HG03103 (cell line): ENCODE results near the gene RAB25.

Source experiments
- ATAC-seq: cut with Tn5 transposase; IDR thresholded peaks from one replicate; pipeline ENCODE4 v1.9.1; 2021; ENCODE audit warnings: low read depth; ENCODE audit not compliant: unreplicated experiment

The RAB25 gene

GRCh38 chr1:156078728-156079127 is 17.8 kb downstream of the RAB25 start:
- no peak for ATAC-seq

DNA sequence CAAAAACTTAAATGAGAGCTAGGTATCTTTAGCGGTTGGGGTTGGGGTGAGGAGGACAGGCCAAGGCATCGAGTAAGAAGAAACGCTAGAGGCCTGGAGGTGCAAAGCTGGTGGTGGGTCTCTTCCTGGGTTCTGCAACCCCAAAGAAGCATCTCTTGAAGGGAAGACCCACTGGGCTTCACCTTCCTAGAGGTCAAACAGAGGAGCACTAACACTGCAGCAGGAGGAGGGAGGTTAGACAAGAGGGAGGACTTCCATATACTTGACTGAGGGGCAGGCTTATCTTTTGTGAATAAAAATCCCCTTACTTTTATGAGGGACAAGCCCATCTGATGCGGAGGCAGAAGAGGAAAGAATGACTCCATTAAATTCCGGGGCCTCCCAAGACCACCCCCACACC is 18.8 kb downstream of the RAB25 start:
- no peak for ATAC-seq

GRCh38 chr1:156080241-156080862 is 19.4 kb downstream of the RAB25 start:
- no peak for ATAC-seq

DNA sequence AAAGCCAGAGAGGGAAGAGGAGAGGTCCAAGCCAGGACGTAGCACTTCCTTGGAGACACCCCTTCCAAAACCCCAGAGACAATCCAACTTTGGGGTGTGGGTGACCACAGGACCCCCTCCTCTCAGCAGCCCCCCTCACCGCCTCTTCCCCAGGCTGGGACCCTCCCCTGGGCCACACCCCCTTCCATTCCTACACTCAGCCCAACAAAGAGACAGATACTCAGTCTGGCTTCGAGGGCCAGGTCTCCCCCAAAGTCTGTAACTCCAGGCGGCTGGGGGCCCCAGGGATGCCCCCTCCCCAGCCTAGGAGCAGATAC is 19.9 kb downstream of the RAB25 start:
- ATAC-seq: no peak

DNA sequence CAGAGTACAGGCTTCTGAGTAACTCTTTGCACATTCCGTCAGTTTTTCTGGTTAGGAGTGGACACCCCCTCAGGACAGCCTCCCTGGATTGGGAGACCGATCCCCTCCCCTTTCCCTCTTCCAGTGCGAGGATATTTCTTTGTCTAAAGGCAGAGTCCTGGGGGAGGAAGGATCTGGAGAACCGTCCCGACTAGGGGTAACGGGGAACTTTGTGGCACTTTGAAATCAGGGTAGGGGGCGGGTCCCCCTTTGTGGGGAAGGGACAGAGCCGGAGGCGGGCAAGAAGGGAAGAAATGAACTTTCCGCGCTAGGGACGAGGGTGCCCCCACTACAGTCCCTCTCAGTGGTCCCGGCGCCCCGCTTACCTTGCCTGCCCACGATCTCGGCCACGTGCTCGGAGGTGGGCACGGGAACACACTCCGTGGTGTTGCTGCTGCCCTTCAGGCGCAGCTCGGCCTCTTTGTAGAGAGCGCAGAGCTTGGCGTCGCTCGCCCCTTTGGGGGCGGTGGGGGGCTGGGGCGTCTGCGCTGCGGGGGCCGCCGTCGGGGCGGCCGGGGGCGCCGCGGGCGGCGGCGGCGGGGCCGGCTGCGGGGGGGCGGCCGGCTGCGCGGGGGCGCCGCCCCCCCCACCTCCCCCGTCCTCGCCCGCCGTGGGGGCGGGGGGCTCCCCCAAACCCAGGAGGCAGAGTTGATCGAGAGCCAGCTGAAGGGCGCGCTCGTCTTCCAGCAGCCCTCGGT is 20.4 kb downstream of the RAB25 start:
- no peak for ATAC-seq

GRCh38 chr1:156081917-156082308 is 21.0 kb downstream of the RAB25 start:
- ATAC-seq: no peak

- ATAC-seq: no peak
Observed at GRCh38 chr1:156082309-156083091, 21.5 kb downstream of the RAB25 start, which contains the start of gene MEX3A. Gene MEX3A (minus strand): TSS chr1:156082465. CDS start chr1:156081998, 467 bp downstream.

GRCh38 chr1:156083800-156084790 is 23.1 kb downstream of the RAB25 start:
- ATAC-seq: no peak

GRCh38 chr1:156086256-156086662 is 25.3 kb downstream of the RAB25 start:
- ATAC-seq: no peak

GRCh38 chr1:156089704-156090103 is 28.7 kb downstream of the RAB25 start:
- no peak for ATAC-seq

DNA sequence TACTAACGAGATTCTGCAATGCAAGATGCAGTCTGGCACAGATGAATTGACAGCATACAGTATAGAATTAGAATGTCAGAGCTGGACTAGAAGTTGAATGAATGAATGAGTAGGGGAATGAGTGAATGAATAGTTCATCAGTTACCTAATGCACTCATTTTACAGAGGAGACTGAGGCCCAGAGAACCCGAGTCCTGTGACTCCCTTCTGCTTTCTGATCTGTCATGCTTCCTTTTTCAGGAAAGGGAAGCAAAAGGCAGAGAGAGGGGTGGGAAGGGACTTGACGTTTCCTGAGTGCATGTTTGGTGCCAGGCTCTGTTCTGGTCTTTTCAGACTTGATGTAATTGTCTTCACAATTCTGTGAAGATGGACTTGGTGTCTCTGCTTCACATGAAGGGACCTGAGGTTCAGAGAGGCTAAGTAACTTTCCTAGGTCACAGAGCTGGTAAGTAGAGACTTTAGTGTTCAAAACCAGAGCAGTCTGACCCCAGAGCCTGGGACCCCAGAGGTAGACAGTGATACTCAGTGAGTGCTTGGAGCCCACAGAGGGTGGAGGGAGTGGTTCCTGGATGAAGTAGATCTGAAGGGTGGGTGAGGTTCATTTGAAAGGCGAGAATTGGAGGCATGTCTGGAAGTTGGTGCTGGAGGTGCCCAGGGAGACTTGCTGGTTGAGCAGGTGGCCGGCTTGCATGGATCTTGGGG is 29.3 kb downstream of the RAB25 start:
- ATAC-seq: no peak

DNA sequence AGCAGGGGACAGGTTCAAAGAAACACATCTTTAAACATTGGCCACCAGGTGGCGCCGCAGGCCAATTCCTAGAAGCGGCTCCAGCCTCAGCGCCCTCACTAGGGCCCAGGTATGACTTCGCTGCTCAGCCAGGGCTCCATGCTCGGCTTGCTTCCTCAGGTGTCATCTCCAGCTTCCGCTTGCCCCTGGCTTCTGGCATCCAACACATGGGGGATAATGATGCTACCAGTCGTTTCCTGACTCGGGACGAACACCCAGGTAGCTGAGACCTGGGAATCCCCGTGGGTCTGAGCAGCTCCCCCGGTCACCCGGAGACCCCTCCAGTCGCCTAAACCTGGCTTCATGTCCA is 29.9 kb downstream of the RAB25 start:
- no peak for ATAC-seq

DNA sequence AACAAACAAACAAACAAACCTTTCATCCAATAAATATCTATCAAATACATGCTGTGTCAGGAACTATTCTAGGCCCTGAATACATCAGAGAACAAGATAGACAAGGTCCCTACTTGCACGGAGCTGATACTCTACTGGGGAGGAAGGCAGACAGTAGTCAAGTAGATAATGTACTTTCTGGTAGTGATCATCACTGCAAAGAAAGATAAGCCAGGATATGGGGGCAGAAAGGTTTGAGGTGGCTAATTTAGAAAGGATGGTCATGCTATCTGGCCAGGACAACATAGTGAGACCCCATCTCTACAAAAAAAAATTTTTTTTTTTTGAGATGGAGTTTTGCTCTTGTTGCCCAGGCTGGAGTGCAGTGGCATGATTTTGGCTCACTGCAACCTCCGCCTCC is 30.6 kb downstream of the RAB25 start:
- ATAC-seq: no peak

GRCh38 chr1:156095906-156096508 is 35.0 kb downstream of the RAB25 start:
- no peak for ATAC-seq

DNA sequence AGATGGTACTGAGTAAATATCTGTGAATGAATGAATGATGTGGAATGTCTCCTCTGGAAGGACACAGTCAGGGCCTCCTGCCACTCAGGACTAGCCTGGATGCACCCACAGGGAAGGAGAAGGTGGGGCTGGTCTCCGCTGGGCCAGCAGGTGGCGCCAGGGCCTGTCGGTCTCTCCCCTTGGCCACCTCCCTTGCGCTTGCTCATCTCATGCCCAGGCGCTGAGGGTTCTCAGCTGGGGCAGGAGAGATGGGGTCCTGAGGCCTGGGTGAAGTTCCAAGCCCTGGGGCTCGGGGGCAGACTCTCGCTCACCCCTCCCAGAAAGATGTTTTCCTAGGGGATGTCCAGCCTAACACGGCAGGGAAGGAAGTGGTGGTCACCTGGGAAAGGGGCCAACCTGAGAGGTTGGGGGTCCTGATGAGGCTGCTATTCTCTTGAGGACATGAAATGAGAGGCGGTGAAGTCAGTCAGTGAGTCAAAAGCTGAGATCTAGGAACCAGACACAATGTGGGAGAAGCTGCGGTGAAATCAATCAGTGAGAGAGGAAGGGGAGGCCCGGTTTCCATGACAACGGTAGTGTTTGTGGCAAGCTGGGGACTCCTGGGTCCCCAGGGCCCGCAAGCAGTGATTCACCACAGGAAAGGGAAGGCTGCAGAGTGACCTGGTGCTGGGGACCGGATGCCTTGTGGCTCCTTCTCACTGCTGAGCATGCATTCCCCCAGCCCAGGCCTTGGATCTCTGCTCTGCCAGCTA is 35.9 kb downstream of the RAB25 start:
- ATAC-seq: peak; percentile 65

- no peak for ATAC-seq
Observed at GRCh38 chr1:156097499-156098178, 36.7 kb downstream of the RAB25 start.

DNA sequence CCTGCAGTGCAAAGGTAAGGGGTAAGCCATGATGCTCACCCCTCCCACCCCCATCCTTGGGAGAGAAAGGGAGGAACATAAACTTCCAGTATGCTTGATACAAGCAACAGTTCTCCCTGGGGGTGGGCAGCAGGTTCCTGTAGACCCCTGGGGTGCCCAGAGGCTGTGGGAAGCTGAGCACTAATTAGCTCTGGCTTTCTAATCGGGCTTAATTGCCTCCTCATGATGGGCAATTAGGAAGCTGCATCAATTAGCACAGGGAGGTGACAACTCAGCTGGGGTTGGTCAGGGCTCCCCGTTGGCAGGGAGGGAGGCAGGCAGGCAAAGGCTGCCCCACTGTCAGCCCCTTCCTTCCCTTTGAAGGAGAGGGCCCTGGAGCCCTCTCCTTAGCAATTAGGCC is 37.8 kb downstream of the RAB25 start:
- no peak for ATAC-seq

GRCh38 chr1:156099282-156099681 is 38.3 kb downstream of the RAB25 start:
- ATAC-seq: no peak
